CD14-positive monocyte (primary cell): ENCODE results near the gene GTPBP6. TPM values are rescaled to one million over a fixed set of nuclear protein-coding genes. Genes with fewer than 3 reads are reported as not detected.

Experiments used
- DNase-seq, 3 donors: peaks; one replicate each; pipeline ENCODE4 v3.0.0-alpha.2; 2011 to 2022
- H2AFZ ChIP-seq: 2 replicates; pipeline ENCODE4 v1.6.0; 2012; ENCODE audit warnings: mild to moderate bottlenecking, low read depth, low read length, inconsistent platforms; ENCODE audit not compliant: insufficient read depth, poor library complexity, severe bottlenecking
- H3K27ac ChIP-seq, 2 donors: 1 replicate in 1 of 2; 2 replicates in 1 of 2; pipeline ENCODE4 v1.5.1; 2012 to 2013; ENCODE audit warnings: low read length in 2 of 2, control low read depth in 1 of 2, inconsistent platforms in 1 of 2, low read depth in 1 of 2, mild to moderate bottlenecking in 1 of 2
- H3K27me3 ChIP-seq, 2 donors: one replicate each; pipeline versions ENCODE4 v1.6.0 to v1.6.1; 2011 to 2013; ENCODE audit warnings: low read length in 2 of 2; ENCODE audit not compliant: control insufficient read depth in 2 of 2, insufficient read depth in 2 of 2
- H3K36me3 ChIP-seq, 2 donors: replicated peaks in 1 of 2; 1 replicate in 1 of 2; 2 replicates in 1 of 2; pipeline versions ENCODE4 v1.5.1 to v1.6.1; 2012 to 2013; ENCODE audit warnings: low read length in 2 of 2, control low read depth in 1 of 2, inconsistent platforms in 1 of 2, mild to moderate bottlenecking in 1 of 2; ENCODE audit not compliant: insufficient read depth in 2 of 2, control insufficient read depth in 1 of 2
- H3K4me1 ChIP-seq, 2 donors: 1 replicate in 1 of 2; 2 replicates in 1 of 2; pipeline versions ENCODE4 v1.5.1 to v1.6.1; 2012 to 2013; ENCODE audit warnings: low read length in 2 of 2, control low read depth in 1 of 2, inconsistent platforms in 1 of 2, mild to moderate bottlenecking in 1 of 2, moderate library complexity in 1 of 2; ENCODE audit not compliant: insufficient read depth in 2 of 2, control insufficient read depth in 1 of 2
- H3K4me2 ChIP-seq: replicated peaks from 2 replicates; pipeline ENCODE3; 2012; ENCODE audit warnings: low read length, moderate library complexity, mild to moderate bottlenecking; ENCODE audit not compliant: poor library complexity, severe bottlenecking; ENCODE audit errors: extremely low read depth
- H3K4me3 ChIP-seq, 3 experiments: fragments of 200-600 bp in 1 of 3; sonication (generic) in 1 of 3; replicated peaks in 1 of 3; 1 replicate in 2 of 3; 2 replicates in 1 of 3; pipeline ENCODE4 v1.5.1; 2011 to 2013; ENCODE audit warnings: low read length in 3 of 3, mild to moderate bottlenecking in 3 of 3, control low read depth in 2 of 3, low read depth in 2 of 3, inconsistent platforms in 1 of 3, moderate library complexity in 1 of 3
- H3K79me2 ChIP-seq: 2 replicates; pipeline ENCODE4 v1.6.0; 2012; ENCODE audit warnings: mild to moderate bottlenecking, control low read depth, inconsistent platforms, low read length, moderate library complexity; ENCODE audit not compliant: insufficient read depth
- H3K9ac ChIP-seq: 2 replicates; pipeline ENCODE4 v1.6.0; 2017; ENCODE audit warnings: low read length, mild to moderate bottlenecking; ENCODE audit not compliant: insufficient read depth, poor library complexity, severe bottlenecking
- H3K9me3 ChIP-seq, 2 donors: replicated peaks in 1 of 2; 1 replicate in 1 of 2; 2 replicates in 1 of 2; pipeline versions ENCODE4 v1.5.1 to v1.6.1; 2012 to 2013; ENCODE audit warnings: low read length in 2 of 2, control low read depth in 1 of 2; ENCODE audit not compliant: control insufficient read depth in 1 of 2, insufficient read depth in 1 of 2
- H4K20me1 ChIP-seq: 2 replicates; pipeline ENCODE4 v1.6.0; 2012; ENCODE audit warnings: mild to moderate bottlenecking, low read length, control low read depth, moderate library complexity; ENCODE audit not compliant: insufficient read depth
- H3K27ac Mint-ChIP-seq, 7 donors: one replicate each; pipeline ENCODE4 v1.8.0; 2020; ENCODE audit warnings: mild to moderate bottlenecking in 7 of 7, mixed read lengths in 7 of 7, moderate library complexity in 6 of 7, inconsistent platforms in 2 of 7
- H3K27me3 Mint-ChIP-seq, 3 donors: one replicate each; pipeline ENCODE4 v1.8.0; 2021 to 2022; ENCODE audit warnings: low read depth in 3 of 3, mild to moderate bottlenecking in 3 of 3, mixed read lengths in 3 of 3, moderate library complexity in 3 of 3, inconsistent platforms in 1 of 3
- H3K36me3 Mint-ChIP-seq, 2 donors: one replicate each; pipeline ENCODE4 v1.8.0; 2020; ENCODE audit warnings: mixed read lengths in 2 of 2, inconsistent platforms in 1 of 2, mild to moderate bottlenecking in 1 of 2
- H3K4me1 Mint-ChIP-seq: one replicate; pipeline ENCODE4 v1.8.0; 2020; ENCODE audit warnings: mild to moderate bottlenecking, mixed read lengths
- H3K4me3 Mint-ChIP-seq, 2 donors: one replicate each; pipeline ENCODE4 v1.8.0; 2020; ENCODE audit warnings: mild to moderate bottlenecking in 2 of 2, mixed read lengths in 2 of 2, moderate library complexity in 1 of 2
- H3K9me3 Mint-ChIP-seq, 7 donors: one replicate each; pipeline ENCODE4 v1.8.0; 2020 to 2022; ENCODE audit warnings: mixed read lengths in 7 of 7, mild to moderate bottlenecking in 6 of 7, moderate library complexity in 6 of 7, inconsistent platforms in 2 of 7
- CTCF ChIP-seq: fragments of 200-600 bp; IDR thresholded peaks from one replicate; pipeline ENCODE4 v1.8.0; 2022; ENCODE audit warnings: antibody characterized with exemption, mild to moderate bottlenecking
- WGBS: methylation state at CpG from one replicate; pipeline ENCODE4 v1.1.5; 2013; ENCODE audit warnings: missing lambda C conversion rate; ENCODE audit not compliant: insufficient coverage; 5-methylcytosine and 5-hydroxymethylcytosine counted together
- intact Hi-C, 2 donors: fragments of 100-400 bp; cut with micrococcal nuclease; formaldehyde crosslinking; loops; one replicate each; pipeline versions ENCODE4 v1.15.0 to v1.15.1; 2023
- polyA plus RNA-seq, 3 donors: library from polyadenylated mRNA; depleted of rRNA in 1 of 3; unstranded in 2 of 3; stranded (reverse) in 1 of 3; fragments of 300-500 nt in 2 of 3; fragments of >200 nt in 1 of 3; fragmentation: Illumina TruSeq in 2 of 3; gene quantifications; 1 replicate in 2 of 3; 2 replicates in 1 of 3; pipeline ENCODE4 v1.2.3, GENCODE V29; 2012 to 2021

Gene GTPBP6
- polyA plus RNA-seq, 3 donors, result 17.2 to 39.3 (median 27.0) TPM

GRCh38 chrX:349702-350101 is 31.1 kb upstream of the GTPBP6 start:
- Mint-ChIP-seq H3K9me3 (peaks cover 13 to 69% (median 34%) of the 10 kb centered on the region in 7 donors), H3K27me3 (peaks cover 0 to 2% (median 0%) of the 10 kb centered on the region in 3 donors), H3K4me3 (no peak overlapping the region), H3K36me3 (peaks cover 26 to 38% of the 10 kb centered on the region in 2 donors), H3K27ac (no peak overlapping the region), H3K4me1 (no peaks in the 10 kb centered on the region)
- Histone ChIP-seq H3K79me2 (no peaks in the 10 kb centered on the region), H3K27ac (no peak overlapping the region), H3K36me3 (peaks cover 0 to 14% of the 10 kb centered on the region in 2 donors), H3K4me2 (no peak overlapping the region), H3K4me1 (no peaks in the 10 kb centered on the region), H3K4me3 (no peak overlapping the region), H2AFZ (no peak overlapping the region), H3K27me3 (no peaks in the 10 kb centered on the region), H3K9ac (no peak overlapping the region), H3K9me3 (peaks cover 25 to 75% of the 10 kb centered on the region in 2 donors), H4K20me1 (no peaks in the 10 kb centered on the region)
- 96% methylated on average over 7 of the region's 10 CpGs for WGBS
- TF ChIP-seq CTCF, result no peak
- intact Hi-C loops, result no loop called here
- no peak for DNase-seq

GRCh38 chrX:349196-349595 is 30.6 kb upstream of the GTPBP6 start:
- H3K9ac ChIP-seq, result no peak overlapping the region
- no peaks in the 10 kb centered on the region for H3K27me3 ChIP-seq
- no peaks in the 10 kb centered on the region for H3K4me1 ChIP-seq
- Mint-ChIP-seq H3K27ac (no peak overlapping the region), H3K4me3 (no peak overlapping the region), H3K27me3 (peaks cover 0 to 2% (median 0%) of the 10 kb centered on the region in 3 donors), H3K36me3 (peaks cover 28 to 39% of the 10 kb centered on the region in 2 donors), H3K4me1 (no peaks in the 10 kb centered on the region), H3K9me3 (peaks cover 17 to 74% (median 37%) of the 10 kb centered on the region in 7 donors)
- WGBS, result 95% methylated on average over 12 of the region's 18 CpGs
- no peaks in the 10 kb centered on the region for H3K79me2 ChIP-seq
- intact Hi-C loops, result no loop called here
- DNase-seq, result no peak
- no peaks in the 10 kb centered on the region for H4K20me1 ChIP-seq
- peaks cover 30 to 80% of the 10 kb centered on the region in 2 donors for H3K9me3 ChIP-seq
- no peak overlapping the region for H3K27ac ChIP-seq
- no peak overlapping the region for H2AFZ ChIP-seq
- peaks cover 0 to 19% of the 10 kb centered on the region in 2 donors for H3K36me3 ChIP-seq
- H3K4me3 ChIP-seq, result no peak overlapping the region
- TF ChIP-seq CTCF, result no peak
- no peak overlapping the region for H3K4me2 ChIP-seq
